Upper lobe of left lung (tissue), 6 donors: Measurements from ENCODE around the gene ZIC1. TPM values are rescaled to one million over a fixed set of nuclear protein-coding genes. Genes with fewer than 3 reads are reported as not detected.

ENCODE experiments used
- ATAC-seq, 2 donors: fragments of 200-7000 bp; cut with Tn5 transposase; one replicate each; pipeline ENCODE4 v1.9.1; 2022; ENCODE audit warnings: mild to moderate bottlenecking in 2 of 2, moderate library complexity in 2 of 2; ENCODE audit not compliant: low FRiP score in 2 of 2
- DNase-seq, 2 donors: peaks; one replicate each; pipeline ENCODE4 v3.0.0-alpha.2; 2019 to 2020
- H3K27ac ChIP-seq, 4 donors: fragments of 200-600 bp; sonication (generic); one replicate each; pipeline ENCODE4 v1.5.1; 2016 to 2019
- H3K27me3 ChIP-seq, 4 donors: fragments of 200-600 bp; sonication (generic); one replicate each; pipeline ENCODE4 v1.5.1; 2017 to 2019
- H3K36me3 ChIP-seq, 4 donors: fragments of 200-600 bp; sonication (generic); one replicate each; pipeline ENCODE4 v1.5.1; 2016 to 2019
- H3K4me1 ChIP-seq, 4 donors: fragments of 200-600 bp; sonication (generic); one replicate each; pipeline ENCODE4 v1.5.1; 2018 to 2019
- H3K4me3 ChIP-seq, 4 donors: fragments of 200-600 bp; sonication (generic); one replicate each; pipeline ENCODE4 v1.5.1; 2017 to 2019; ENCODE audit warnings: mild to moderate bottlenecking in 2 of 4, moderate library complexity in 1 of 4
- H3K9me3 ChIP-seq, 4 donors: fragments of 200-600 bp; sonication (generic); one replicate each; pipeline ENCODE4 v1.5.1; 2018 to 2019
- CTCF ChIP-seq, 6 experiments: fragments of 450-650 bp in 4 of 6; fragments of 200-600 bp in 2 of 6; sonication (generic) in 2 of 6; IDR thresholded peaks; one replicate each; pipeline ENCODE4 v1.5.1; 2016 to 2019; ENCODE audit warnings: antibody characterized with exemption in 6 of 6
- EP300 ChIP-seq, 4 donors: sonication (generic); formaldehyde crosslinking; IDR thresholded peaks; one replicate each; pipeline ENCODE4 v1.5.1; 2017; ENCODE audit warnings: antibody characterized with exemption in 4 of 4, control low read depth in 2 of 4
- POLR2A ChIP-seq, 4 donors: fragments of 450-650 bp; IDR thresholded peaks; one replicate each; pipeline ENCODE4 v1.5.1; 2016 to 2017; ENCODE audit warnings: antibody characterized with exemption in 4 of 4, mild to moderate bottlenecking in 2 of 4
- POLR2AphosphoS5 ChIP-seq, 2 donors: sonication (generic); formaldehyde crosslinking; IDR thresholded peaks; one replicate each; pipeline ENCODE4 v1.5.1; 2017; ENCODE audit warnings: antibody characterized with exemption in 2 of 2
- WGBS, 2 donors: methylation state at CpG; one replicate each; pipeline ENCODE4 v1.1.5; 2017 to 2018; 5-methylcytosine and 5-hydroxymethylcytosine counted together
- total RNA-seq, 6 donors: library from RNA; depleted of rRNA in 4 of 6; stranded (reverse); fragments of >200 nt in 4 of 6; gene quantifications; one replicate each; pipeline versions ENCODE4 v1.1.0 to v1.2.1, GENCODE V29; 2016 to 2021
- donor health status: DM: no; HTN: no; CAD: no; lungs with moderate emphysema.
- donor health status: DM: no; HTN: yes; CAD: no; lungs with severe emphysema.

Gene ZIC1
- total RNA-seq, 6 donors from 2014 or later, result not detected

- ATAC-seq, result no peak
- DNase-seq, result no peak
- 34 to 49% methylated on average over 1 of the region's 1 CpG for WGBS, 2 donors
- Histone ChIP-seq H3K4me3 (no peak overlapping the region), H3K27ac (no peak overlapping the region), H3K9me3 (no peaks in the 10 kb centered on the region), H3K27me3 (peaks cover 0 to 19% (median 3%) of the 10 kb centered on the region in 4 donors), H3K4me1 (no peaks in the 10 kb centered on the region), H3K36me3 (no peaks in the 10 kb centered on the region)
- TF ChIP-seq POLR2A (IDR thresholded peaks at IDR 0.05) (no peak), POLR2AphosphoS5 (IDR thresholded peaks at IDR 0.05) (no peak), CTCF (IDR thresholded peaks at IDR 0.05) (no peak), EP300 (IDR thresholded peaks at IDR 0.05) (no peak)
Observed at GRCh38 chr3:147364771-147365170, 44.4 kb upstream of the ZIC1 start.

GRCh38 chr3:147365196-147366115 is 43.7 kb upstream of the ZIC1 start:
- Histone ChIP-seq H3K36me3 (no peaks in the 10 kb centered on the region), H3K4me1 (no peaks in the 10 kb centered on the region), H3K27ac (no peak overlapping the region), H3K4me3 (no peak overlapping the region), H3K27me3 (peaks cover 0 to 24% (median 2%) of the 10 kb centered on the region in 4 donors), H3K9me3 (no peaks in the 10 kb centered on the region)
- WGBS, 2 donors, result 55 to 58% methylated on average over 6 of the region's 6 CpGs
- TF ChIP-seq POLR2A (IDR thresholded peaks at IDR 0.05), result no peak
- no peak for TF ChIP-seq POLR2AphosphoS5 (IDR thresholded peaks at IDR 0.05)
- TF ChIP-seq EP300 (IDR thresholded peaks at IDR 0.05), result no peak
- TF ChIP-seq CTCF (IDR thresholded peaks at IDR 0.05), result no peak
- DNase-seq, result no peak
- no peak for ATAC-seq

- no peak for TF ChIP-seq POLR2A (IDR thresholded peaks at IDR 0.05)
- 11 to 19% methylated on average over 1 of the region's 1 CpG for WGBS, 2 donors
- Histone ChIP-seq H3K4me1 (no peaks in the 10 kb centered on the region), H3K27me3 (peaks cover 0 to 30% (median 4%) of the 10 kb centered on the region in 4 donors), H3K36me3 (no peaks in the 10 kb centered on the region), H3K9me3 (no peaks in the 10 kb centered on the region), H3K4me3 (no peak overlapping the region), H3K27ac (no peak overlapping the region)
- ATAC-seq, result no peak
- DNase-seq, result no peak
Observed at GRCh38 chr3:147367676-147368075, 41.5 kb upstream of the ZIC1 start.

- DNase-seq, result no peak
- 10 to 17% methylated on average over 2 of the region's 2 CpGs for WGBS, 2 donors
- Histone ChIP-seq H3K9me3 (no peaks in the 10 kb centered on the region), H3K27me3 (peaks cover 0 to 34% (median 4%) of the 10 kb centered on the region in 4 donors), H3K4me1 (no peaks in the 10 kb centered on the region), H3K27ac (no peak overlapping the region), H3K36me3 (no peaks in the 10 kb centered on the region), H3K4me3 (no peak overlapping the region)
- ATAC-seq, result no peak
- TF ChIP-seq EP300 (IDR thresholded peaks at IDR 0.05), result no peak
Observed at GRCh38 chr3:147368151-147368550, 41.0 kb upstream of the ZIC1 start.

GRCh38 chr3:147368561-147369221 is 40.5 kb upstream of the ZIC1 start:
- Histone ChIP-seq H3K27ac (no peak overlapping the region), H3K9me3 (no peaks in the 10 kb centered on the region), H3K4me3 (no peak overlapping the region), H3K27me3 (peaks cover 0 to 36% (median 4%) of the 10 kb centered on the region in 4 donors), H3K4me1 (no peaks in the 10 kb centered on the region), H3K36me3 (no peaks in the 10 kb centered on the region)
- no peak for TF ChIP-seq POLR2AphosphoS5 (IDR thresholded peaks at IDR 0.05)
- TF ChIP-seq POLR2A (IDR thresholded peaks at IDR 0.05), result no peak
- TF ChIP-seq CTCF (IDR thresholded peaks at IDR 0.05), result no peak
- TF ChIP-seq EP300 (IDR thresholded peaks at IDR 0.05), result no peak
- DNase-seq (no peak), ATAC-seq (no peak)
- 5 to 6% methylated on average over 16 of the region's 16 CpGs for WGBS, 2 donors
